ENCODE results near the gene FCHSD1.

Gene FCHSD1

GRCh38 chr5:141650851-141651727, at the start of gene FCHSD1:
TSS of gene FCHSD1 (minus strand) at chr5:141651418. CDS start at chr5:141651368, 50 bp downstream.
- DNase-seq: no peak

- DNase-seq: no peak
Measured at GRCh38 chr5:141697586-141697985, 46.4 kb upstream of the FCHSD1 start.

GRCh38 chr5:141696431-141696830, 45.2 kb upstream of the FCHSD1 start:
- no peak for DNase-seq

GRCh38 chr5:141695627-141696215, 44.5 kb upstream of the FCHSD1 start:
- no peak for DNase-seq

- DNase-seq: no peak
Measured at GRCh38 chr5:141694479-141694878, 43.3 kb upstream of the FCHSD1 start.

GRCh38 chr5:141692919-141693725, 41.9 kb upstream of the FCHSD1 start:
- no peak for DNase-seq

- DNase-seq: no peak
Measured at GRCh38 chr5:141692533-141692888, 41.3 kb upstream of the FCHSD1 start.

- no peak for DNase-seq
Measured at GRCh38 chr5:141691867-141692532, 40.8 kb upstream of the FCHSD1 start.

GRCh38 chr5:141691286-141691866, 40.2 kb upstream of the FCHSD1 start:
- no peak for DNase-seq

- no peak for DNase-seq
Measured at GRCh38 chr5:141686648-141687416, 35.6 kb upstream of the FCHSD1 start.

- no peak for DNase-seq
Measured at GRCh38 chr5:141685591-141685990, 34.4 kb upstream of the FCHSD1 start.

- no peak for DNase-seq
Measured at GRCh38 chr5:141683596-141684141, 32.5 kb upstream of the FCHSD1 start.

- DNase-seq: no peak
Measured at GRCh38 chr5:141681695-141682641, 30.8 kb upstream of the FCHSD1 start, which contains the start of gene ARAP3. TSS of gene ARAP3 (minus strand) at chr5:141682230. CDS start at chr5:141680486, 1,744 bp downstream.

GRCh38 chr5:141681295-141681694, 30.1 kb upstream of the FCHSD1 start:
- DNase-seq: no peak

GRCh38 chr5:141680751-141681201, 29.6 kb upstream of the FCHSD1 start:
- no peak for DNase-seq

- no peak for DNase-seq
Measured at GRCh38 chr5:141680178-141680577, 29.0 kb upstream of the FCHSD1 start.

- no peak for DNase-seq
Measured at GRCh38 chr5:141677415-141677814, 26.2 kb upstream of the FCHSD1 start.

- no peak for DNase-seq
Measured at GRCh38 chr5:141675672-141676071, 24.5 kb upstream of the FCHSD1 start.

GRCh38 chr5:141674747-141675146, 23.5 kb upstream of the FCHSD1 start:
- DNase-seq: no peak

Data from NCI-H2081 treated with DMSO at 0.1 percent for 48 hours (cell line).